NCI-H2171 (cell line): ENCODE results near the gene PLS1.

ENCODE experiments used
- DNase-seq: peaks from one replicate; lab custom pipeline; 2025; lab: John Stamatoyannopoulos, UW

PLS1 gene

DNA sequence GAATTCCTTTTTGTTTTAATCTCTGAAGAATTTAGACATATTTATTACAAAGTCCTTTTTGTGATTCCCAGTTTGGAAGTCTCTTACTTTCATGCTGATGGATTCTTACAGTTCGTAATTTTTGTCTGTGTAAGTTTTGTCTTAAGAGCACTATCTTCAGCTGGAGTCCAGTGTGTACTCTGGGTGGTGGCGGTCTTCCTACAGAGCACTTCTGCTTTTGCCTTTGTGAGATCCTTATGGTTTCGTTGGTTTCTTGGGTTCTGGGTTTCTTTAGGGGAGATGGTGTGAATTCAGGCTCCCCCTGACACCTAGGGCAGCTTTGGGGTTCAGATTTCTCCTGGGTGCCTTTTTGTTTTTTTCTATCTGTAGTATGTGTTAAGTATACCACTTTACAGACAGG, 45.3 kb downstream of the PLS1 start:
- DNase-seq: no peak

- no peak for DNase-seq
Measured at GRCh38 chr3:142642956-142643355, 46.8 kb downstream of the PLS1 start.

DNA sequence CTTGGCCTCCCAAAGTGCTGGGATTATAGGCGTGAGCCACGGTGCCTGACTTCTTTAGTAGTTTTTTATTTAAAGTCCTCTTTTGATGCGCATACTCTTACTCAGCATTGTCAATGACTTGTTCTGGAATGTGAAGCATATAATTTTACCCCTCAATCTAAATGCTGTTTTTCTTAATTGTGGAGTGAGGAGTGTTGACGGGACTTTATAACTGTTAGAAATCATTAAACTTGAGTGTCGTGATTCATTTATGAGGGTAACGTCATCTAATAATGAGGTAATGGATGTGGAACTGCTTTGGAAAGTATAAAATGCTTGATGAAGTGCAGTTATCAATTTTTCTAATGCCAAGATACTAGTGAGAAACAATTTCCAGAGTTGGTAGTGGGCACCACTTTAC, 48.3 kb downstream of the PLS1 start:
- DNase-seq: no peak

DNA sequence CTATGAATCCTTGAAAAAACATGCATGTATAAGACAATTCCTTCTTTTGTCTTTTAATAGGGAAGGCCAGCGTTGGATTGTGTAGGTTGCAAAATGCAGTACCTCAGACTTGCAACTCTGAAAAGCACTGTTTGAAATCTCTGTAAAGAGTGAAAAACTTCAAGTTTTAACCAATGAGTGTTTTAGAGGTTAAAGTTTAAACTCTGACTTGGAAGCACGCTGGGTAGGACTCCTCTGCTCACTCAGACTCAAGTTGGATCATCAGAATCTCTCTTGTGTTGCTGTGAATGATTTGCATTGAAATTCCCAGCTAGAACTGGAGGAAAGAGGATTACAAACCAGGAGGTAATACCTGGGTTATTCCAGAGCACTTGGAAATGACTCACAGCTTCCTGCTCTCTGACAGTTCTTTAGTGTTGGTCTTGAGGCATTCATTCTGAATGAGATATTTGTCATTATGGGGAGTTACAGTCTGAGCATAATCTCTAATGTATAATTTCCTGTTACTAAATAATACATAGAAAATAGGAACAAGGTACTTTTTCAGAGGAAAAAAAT, 49.1 kb downstream of the PLS1 start:
- no peak for DNase-seq

DNA sequence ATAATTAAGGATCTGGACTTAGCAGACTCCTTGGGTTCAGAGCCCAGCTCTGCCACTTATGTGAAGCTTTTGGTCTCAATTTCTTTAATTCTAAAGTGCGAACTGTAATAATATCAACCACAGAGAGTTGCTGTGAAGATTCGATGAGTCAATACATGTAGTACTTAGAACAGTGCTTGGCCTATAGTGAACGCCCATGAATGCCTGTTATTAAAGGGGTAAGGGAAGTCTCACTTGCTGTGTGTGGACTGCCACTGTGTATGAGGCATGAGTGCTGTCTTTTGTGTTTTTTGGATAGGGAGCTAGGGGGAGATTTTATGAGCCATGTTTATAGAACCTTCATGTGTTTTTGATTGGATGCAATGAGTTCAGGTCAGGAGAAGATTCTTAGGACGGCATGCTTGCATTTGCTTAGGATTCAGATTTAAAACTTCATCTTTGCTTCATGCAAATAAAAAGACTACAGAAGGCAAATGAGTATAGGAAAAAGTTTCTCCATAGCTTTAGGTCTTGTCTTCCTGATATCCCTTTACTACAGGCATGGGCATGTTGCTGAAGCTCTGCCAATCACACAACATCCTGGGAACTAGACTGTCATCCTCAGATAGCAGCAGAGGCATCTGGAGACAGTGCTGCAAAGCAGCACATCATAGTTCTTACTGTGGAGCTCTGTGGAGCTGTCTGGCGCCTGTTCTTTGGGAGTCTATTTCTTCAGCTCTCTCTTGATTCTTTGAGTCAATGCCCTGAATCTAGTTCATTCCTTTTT, 50.0 kb downstream of the PLS1 start:
- DNase-seq: no peak

- DNase-seq: no peak
Measured at GRCh38 chr3:142647856-142648255, 51.7 kb downstream of the PLS1 start.

DNA sequence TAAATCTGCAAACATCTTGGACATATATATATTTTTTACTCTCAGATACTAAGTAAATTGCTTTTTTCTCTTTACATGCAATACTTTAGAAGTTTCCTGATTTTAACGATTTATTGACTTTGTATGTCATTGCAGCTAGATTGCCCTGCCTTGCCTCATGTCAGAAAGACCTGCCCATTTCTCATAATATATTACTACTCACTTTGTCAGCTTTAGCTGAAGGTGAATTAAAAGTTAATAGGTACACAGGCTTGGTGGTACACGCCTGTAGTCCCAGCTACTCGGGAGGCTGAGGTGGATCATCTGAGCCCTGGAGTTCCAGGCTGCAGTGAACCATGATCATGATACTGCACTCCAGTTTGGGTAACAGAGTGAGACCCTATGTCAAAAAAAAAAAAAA, 52.8 kb downstream of the PLS1 start:
- no peak for DNase-seq

DNA sequence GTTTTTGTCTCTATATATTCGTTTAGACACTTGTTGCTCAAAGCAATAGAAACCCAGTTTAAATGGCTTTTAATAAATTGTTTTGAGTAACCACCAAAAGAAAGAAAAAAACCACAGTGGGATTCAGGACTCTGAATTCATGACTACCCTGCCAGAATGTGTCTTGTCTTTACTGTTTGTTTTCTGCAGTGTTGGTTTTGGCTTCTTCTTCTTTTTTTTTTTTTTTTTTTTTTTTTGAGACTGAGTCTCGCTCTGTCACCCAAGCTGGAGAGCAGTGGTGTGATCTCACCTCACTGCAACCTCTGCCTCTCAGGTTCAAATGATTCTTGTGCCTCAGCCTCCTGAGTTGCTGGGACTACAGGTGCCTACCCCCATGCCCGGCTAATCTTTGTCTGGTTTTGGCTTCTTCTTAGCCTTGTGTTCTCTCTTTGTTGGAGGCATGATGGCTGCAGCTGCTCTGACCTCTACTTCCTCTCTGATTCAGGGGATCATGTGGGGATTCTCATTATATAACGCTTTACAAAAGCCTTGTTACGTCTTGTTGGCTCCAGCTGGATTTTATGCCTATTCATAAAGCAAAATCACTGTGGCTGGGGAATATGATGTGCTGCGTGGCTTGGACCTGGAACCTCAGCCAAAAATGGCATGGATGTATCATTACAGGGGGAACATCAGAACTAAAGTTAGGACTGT, 54.0 kb downstream of the PLS1 start:
- no peak for DNase-seq

GRCh38 chr3:142651711-142652110, 55.5 kb downstream of the PLS1 start:
- no peak for DNase-seq

GRCh38 chr3:142652826-142653292, 56.7 kb downstream of the PLS1 start:
- no peak for DNase-seq

DNA sequence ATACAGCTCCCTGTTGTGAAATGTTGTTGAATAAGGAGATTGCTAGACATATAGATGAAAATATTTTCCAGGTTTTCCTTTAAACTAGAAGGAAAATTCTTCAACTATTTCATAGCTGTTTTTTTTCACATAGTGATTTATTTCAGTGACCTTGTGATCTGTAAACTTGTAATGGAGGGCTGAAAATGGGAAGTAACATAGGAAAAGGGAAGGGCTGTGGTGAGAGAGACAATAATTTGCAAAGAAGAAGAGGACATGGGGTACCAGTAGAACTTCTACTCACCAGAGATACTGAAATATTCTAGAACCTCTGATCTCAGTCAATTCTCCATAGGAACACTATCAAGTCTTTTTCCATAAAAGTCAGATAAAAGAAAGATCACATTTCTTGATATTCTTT, 60.4 kb downstream of the PLS1 start:
- DNase-seq: no peak

- no peak for DNase-seq
Measured at GRCh38 chr3:142657033-142657432, 60.8 kb downstream of the PLS1 start.

DNA sequence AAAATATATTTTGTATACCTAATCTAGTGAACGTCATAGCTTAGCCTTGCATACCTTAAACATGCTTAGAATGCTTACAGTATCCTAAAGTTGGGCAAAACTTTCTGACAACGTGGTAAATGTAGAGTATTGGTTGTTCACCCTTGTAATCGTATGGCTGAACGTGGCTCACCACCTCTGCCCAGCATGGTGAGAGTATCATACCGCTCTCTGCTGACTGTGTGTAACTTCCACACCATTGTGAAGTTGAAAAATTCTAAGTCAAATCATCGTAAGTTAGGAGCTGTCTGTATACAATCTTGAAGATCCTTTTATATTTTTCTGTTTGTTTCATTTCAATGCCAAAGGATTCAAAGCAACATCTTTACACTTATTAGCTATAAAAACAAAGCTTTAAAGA, 64.2 kb downstream of the PLS1 start:
- no peak for DNase-seq

GRCh38 chr3:142660893-142661292, 64.7 kb downstream of the PLS1 start:
- DNase-seq: no peak

GRCh38 chr3:142663865-142664264, 67.7 kb downstream of the PLS1 start:
- no peak for DNase-seq

- DNase-seq: no peak
Measured at GRCh38 chr3:142664311-142664710, 68.1 kb downstream of the PLS1 start.

DNA sequence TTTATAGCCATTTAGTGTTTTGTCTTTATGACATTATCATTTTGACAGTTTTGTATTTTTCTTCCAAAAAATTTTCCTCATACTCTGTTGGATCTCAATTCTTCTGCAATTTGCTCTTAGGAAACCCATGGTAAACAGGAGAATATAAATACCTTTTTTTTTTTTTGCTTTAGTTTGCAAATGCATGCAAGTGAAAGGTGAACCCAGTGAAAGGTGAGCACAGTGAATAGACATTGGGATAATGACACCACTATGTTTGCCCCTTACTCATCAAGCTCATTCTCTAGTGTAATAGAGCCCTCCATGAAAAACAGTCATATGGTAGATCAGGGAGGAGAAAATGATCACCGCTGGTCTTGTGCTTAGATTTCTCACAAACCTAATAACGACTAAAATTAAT, 68.6 kb downstream of the PLS1 start:
- DNase-seq: peak; percentile 9

DNA sequence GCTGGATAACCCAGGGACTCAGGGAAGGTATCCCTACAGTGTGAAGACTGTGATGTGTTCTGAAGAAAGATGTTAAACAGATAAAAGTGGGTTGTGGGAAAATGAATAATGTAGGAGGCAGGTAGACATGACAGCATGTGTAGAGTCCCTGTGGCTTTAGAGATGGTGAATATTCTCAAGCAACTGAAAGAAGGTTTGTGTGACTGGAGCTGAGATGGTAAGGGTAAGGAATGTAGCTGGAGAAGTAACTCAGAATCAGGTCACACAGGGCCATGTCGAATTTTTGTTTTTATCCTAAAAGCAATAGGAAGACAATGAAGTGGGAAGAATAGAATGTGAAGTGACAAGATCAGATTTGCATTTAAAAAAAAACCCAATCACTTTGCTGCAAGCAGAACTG, 73.9 kb downstream of the PLS1 start:
- no peak for DNase-seq

DNA sequence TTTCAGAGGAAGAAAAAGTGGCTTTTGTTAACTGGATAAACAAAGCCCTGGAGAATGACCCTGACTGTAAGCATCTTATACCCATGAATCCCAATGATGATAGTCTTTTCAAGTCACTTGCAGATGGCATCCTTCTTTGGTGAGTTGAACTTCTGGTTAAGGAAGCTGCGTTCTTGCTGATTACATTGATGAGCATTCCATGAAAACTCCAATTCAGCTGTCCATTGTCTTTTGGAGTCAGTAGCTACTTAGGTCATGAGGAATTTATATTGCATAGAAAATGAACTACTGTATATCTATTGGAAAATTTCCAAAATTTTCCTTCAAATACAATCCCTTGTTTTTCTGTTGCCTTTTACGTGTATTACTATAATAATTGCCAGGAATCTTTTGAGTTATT, 80.0 kb downstream of the PLS1 start:
- DNase-seq: no peak

- DNase-seq: no peak
Measured at GRCh38 chr3:142680710-142681109, 84.5 kb downstream of the PLS1 start.

- no peak for DNase-seq
Measured at GRCh38 chr3:142690613-142691012, 94.4 kb downstream of the PLS1 start.

DNA sequence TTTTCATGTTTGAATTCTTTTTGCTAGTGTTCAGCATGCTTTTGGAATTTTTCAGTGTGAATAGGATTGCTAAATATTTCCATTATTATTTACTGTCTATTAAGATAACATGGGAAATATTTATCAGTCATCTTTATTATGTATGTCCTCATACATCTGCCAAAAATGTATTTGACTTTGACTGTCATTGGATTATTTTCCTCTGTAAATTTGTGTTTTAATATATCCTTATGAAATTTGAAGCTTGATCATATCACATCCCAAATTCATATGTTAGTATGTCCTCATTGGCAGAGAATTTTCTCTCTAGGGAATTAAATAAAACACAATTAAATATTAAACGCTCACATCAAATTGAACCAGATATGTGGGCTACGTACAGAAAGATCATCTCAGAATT, 95.3 kb downstream of the PLS1 start:
- no peak for DNase-seq

DNA sequence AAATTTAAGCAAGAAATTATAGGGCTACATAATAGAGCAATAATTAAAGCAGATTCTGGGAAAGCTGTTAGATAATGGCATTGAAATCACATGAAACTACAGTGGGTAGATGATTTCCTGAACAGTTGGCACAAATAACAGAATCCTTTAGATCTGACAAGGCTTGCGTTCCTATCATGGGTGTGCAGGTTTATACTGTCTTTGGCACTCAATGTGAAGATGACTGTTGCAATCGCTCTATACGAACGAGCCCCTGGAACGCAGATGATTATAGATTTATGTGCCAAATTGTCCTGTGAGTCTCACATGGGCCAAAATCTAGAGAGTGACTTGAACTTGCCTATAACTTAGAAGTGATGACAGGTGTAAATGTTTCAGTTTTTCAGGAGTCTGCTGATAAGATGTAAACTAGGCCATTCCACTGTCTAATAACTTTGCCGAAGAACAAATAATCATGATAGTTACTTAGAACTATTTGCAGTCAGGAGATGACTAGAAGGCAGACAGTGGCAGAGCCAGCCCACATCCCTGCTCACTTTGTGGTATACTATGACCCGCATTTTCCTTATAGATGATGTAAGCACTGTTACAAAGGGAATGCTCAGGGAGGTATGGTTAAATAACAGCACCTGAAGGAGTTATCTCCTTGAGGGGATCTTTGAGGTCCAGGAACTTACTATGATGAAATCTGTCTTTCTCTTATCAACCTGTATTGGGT, 97.1 kb downstream of the PLS1 start:
- no peak for DNase-seq
